Stromal cell of bone marrow (primary cell): ENCODE measurements around the gene TRAPPC12.

Experiments used
- DNase-seq: peaks from one replicate; pipeline ENCODE4 v3.0.0-alpha.2; 2012; ENCODE audit warnings: low read depth

The TRAPPC12 gene

DNA sequence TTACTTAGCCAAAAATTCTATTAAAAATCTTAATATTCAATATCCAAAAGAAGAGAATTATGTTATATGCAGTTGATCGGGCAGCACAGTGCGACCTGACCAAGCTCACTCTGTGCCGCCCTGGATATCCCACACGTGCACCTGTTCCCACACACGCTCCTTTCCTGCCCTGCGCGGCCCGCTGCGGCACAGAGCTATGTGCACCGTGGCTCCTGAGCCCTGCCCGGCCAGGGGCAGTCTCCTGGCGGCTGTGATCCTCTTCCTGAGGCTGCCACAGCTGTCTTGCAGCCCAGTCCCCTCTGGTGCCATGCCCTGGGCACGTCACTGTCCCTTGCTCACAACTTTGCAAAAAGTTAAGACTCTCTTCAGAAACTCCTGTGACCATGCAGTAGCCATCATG lies 29.3 kb downstream of the TRAPPC12 start:
- no peak for DNase-seq

DNA sequence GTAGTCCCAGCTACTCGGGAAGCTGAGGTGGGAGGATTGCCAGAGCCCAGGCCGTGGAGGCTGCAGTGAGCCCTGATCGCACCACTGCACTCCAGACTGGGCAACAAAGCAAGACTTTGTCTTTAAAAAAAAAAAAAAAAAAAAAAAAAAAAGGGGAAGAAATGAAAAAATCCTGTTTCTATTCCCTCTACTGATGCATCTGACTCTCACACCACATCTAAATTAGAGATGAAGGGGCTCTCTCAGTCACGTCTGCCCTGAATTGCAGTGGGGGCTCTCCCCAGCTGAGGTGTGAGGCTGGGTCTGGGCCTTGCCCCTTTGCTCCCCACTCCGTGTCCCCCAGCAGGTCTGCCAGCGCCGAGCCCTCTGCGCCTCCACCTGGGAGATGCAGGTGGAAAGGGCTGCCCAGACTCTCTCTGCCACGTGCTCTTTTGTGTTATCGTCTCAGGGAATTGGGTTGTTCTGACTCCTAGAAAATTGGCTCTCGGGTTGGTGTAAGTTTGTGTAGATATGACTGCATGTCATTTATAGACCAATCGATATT lies 30.2 kb downstream of the TRAPPC12 start:
- no peak for DNase-seq

DNA sequence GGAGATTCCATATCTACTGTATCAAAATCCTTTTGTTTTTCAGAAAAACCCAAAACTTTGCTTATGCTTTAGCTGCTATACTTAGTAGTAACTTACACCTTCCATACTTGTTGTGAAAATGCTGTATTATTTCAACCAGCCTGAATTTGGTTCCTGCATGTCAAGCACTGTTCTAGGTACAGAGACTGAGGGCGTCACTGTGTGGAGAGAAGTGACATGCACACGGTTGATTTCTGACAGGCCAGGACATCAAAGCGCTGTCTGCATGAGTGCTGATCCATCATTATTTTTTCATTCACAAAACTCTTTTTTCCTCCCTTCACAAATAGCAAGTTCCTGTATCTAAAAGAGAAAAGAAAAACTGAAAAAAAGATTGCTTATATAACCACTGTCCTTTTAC lies 31.6 kb downstream of the TRAPPC12 start:
- no peak for DNase-seq

DNA sequence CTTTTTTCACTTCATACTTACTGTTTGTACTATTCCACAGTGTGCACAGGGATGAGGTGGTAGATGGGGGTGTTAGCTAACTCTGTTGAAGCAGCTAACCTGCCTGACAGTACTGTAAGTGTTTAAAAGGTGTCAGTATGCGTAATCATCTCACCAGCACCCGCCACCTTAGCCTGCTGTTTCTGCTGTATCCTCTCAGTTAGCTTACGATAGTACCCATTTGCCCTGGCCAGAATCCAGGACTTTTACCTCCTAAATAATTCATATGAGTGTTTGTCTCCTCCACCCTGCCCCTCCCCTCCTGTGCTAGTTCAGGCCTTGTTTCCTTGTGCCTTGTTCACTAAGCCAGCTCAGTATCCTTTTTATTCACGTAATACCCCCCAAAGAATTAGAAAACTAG lies 34.2 kb downstream of the TRAPPC12 start:
- no peak for DNase-seq

DNA sequence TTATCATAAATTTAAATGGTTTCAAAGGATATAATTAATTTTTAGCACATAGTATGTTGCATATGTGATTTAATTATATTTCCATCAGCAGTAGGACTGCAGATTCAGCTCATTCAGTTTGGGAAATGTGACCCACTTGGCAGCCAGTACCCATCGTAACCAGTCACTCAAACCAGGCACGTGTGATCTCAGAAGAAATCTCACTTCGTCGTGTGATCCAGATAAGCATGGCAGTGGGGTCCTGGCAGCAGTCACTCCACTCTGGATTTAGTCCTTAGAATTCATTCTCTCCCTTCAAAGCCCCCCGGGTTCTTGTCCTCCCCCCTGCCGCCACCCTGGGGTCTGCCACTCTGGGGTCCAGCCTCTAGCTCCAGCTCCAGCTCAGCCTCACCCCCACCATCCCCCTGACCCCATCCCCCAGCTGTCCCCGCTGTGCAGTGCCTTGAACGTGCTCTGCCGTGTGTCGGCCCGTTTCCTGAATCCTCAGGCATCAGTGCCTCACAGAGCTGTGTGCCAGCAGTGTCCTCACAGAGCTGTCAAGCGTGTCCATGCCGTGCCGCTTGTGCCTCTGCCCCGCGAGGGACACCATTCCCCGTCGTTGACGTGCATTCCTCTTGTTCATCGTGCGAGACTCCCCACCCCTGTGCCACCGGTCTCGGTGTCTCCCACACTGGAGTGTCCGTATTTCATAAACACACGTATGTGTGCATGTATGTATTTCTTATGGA lies 34.8 kb downstream of the TRAPPC12 start:
- no peak for DNase-seq

DNA sequence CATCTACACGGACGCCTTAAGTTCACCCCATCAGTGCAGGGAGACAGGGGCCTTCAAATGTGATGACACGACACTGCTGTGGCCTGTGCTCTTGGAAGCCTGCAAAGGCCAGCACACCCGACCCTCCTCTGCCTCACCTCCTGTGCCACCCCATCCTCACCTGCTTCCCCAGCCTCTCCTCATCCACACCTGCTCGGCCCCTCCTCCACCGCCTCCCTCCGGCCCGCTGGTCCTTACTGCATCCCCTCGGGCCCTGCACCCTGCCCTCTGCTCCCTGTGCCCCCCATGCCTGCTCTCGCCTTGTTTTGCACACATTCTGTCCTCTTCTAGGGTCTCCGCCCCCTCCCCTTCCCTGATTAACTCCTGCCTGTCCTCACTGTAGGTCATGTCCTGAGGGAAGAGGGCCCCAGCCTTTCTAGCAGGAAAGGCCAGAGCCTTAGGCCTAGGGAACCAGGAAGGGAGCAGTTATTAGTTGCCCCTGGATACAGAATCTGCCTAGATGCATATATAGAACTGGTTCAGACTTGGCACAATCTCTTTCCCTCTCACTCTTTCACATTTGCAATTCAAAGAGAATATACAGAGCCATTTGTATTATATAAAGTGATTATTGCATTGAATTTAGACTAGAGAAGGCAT lies 39.4 kb downstream of the TRAPPC12 start:
- DNase-seq = no peak

DNA sequence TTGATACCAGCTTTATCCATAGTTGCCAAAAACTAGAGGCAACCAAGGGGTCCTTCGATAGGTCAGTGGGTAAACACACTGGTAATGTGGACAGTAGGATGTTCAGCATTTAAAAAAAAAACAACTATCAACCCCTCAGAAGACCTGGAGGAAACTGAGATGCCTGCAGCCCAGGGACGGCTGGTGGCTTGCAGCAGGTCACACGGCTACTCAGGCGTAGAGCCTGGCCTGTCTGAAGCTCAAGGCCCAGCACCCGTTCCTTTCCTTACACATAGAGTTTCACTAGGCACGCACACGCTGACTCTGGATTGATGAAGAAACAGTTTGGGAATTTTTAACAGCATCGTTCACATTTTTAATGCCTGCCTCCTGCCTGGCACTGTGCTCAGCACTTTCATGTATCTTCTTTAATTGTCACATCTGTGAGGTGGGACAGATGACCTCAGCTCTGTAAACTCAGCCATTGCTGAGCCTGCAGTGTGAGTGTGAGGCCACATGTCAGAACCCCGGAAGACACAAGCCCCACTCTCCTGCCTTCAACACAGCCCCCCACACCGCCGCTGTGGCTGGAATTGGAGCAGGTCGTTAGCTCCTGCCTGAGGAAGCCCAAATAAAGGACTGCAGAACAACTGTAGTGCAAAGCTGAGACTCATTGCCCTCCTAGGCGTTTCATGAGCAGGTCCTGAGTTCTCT lies 40.7 kb downstream of the TRAPPC12 start:
- no peak for DNase-seq

DNA sequence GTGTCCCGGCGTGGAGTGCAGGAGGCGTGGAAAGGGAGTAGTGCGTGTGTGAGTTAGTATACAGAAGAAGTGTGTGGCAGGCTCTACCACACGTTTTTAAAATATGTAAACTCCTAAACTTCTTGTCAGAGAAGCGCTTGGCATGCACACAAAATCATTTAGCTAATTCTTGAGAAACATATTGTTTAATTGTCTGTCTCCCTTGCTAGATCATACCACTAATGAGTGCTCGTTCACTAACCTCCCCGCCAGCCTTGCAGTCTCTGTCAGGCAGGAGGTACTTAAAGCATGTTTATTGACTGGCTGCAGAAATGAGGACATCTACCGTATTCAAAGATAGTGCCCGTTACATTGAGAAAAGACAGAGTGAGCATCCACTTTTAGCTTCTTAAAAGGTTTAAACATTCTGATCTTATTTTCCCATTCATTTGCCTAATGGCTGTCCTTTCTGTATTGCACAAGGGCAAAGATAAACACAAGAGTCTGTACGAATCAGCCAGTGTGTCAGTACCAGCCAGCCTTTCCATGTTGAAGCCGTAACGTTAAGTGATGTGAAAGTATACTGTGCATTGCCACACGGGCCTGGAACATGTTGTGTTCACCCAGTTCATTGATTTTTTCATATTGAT lies 41.4 kb downstream of the TRAPPC12 start:
- DNase-seq = no peak

DNA sequence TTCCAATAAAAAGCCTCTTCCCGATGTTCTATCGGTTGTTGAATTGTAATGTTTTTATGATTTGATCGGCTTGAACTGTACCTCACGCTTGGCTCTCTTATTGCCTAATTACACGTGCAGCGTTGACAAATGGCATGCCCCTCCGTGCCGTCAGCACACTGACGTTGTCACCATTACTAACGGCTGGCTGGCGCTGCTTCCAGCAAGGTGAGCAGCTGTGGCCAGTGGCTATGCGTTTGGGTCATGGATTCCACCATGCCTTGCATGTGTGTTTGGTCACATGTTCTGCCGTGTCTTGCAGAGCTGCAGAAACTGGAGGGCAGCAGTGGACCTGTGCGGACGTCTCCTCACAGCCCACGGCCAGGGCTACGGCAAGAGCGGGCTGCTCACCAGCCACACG lies 42.1 kb downstream of the TRAPPC12 start:
- no peak for DNase-seq

DNA sequence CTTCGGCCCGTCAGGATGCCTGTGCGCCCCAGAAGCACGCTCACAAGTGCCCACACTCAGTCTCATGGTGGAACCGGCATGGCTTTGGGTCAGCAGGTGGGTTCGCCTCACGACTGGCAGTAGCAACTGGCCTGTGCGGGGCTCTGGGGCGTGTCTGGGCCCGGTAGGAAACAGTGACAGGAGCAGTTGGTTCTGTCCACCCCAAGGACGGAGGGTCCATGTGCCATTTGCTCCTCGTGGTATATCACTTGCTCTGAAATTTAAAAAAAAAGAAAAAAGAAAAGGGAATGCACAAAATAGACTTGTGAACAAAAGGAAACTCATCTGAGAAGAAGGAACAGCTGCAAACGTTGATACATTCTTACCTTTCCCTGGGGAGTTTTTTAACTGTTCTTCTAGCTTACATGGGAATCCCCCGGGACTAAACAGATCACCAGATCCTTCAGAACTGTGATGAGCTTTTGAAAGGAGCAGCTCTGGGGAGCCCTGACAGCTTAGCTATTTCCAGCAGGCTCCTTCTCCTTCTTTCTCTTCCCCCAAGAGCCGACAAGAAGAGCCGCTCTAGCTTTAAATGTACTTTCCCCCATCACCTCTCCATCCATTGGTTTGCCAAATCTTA lies 42.8 kb downstream of the TRAPPC12 start:
- DNase-seq = no peak

DNA sequence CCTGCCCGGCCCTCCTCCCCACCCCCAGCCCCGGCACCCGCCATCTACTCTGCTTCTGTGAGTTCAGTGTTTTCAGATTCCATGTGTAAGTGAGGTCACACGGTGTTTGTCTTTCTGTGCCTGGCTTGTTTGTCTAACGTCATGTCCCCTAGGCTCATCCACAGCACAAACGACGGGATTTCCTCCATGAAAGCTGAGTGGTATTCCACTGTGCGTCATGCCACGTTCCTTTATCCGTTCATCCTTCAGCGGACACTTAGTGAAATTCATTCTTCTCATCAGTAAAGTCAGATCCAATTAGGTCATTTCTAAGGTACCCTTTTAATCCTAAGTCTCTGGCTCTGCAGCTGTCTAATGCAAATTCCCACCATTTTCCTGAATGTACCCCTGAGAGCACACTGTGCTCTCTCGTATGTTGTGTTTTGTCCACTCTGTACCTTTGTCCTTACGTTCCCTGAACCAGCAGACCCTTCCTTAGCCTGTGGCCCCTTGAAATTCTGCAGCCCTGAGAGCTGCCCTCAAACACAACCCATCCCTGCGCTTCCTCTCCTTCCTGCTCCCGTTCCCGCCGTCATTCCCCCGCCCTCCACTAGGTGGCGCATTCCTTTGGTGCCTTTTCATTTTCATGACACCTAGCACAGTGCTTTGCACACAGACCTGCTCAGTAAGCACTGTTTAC lies 44.1 kb downstream of the TRAPPC12 start:
- peak; percentile 13 for DNase-seq

DNA sequence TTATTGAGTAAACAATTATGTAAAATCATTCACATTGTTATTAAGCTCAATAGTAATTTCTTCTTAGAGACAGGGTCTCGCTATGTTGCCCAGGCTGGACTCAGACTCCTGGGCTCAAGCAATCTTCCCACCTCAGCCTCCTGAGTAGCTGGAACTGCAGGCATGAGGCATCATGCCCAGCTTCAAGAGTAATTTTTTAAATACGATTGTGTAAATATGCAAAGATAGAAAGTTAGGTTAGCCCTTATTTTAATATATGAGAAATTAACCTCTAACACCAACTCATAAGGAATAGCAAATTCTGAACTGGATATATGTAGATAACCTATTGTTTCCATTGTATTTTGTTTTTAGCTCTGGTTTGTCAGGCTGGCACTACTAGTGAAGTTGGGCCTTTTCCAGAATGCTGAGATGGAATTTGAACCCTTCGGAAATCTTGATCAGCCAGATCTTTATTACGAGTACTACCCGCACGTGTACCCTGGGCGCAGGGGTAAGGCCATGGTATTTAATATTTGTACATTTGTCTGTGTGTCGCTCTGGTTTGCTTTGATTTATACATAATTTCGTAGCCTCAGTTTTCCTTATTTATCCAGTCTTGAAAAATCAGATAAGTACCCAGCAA lies 44.8 kb downstream of the TRAPPC12 start:
- DNase-seq = no peak

DNA sequence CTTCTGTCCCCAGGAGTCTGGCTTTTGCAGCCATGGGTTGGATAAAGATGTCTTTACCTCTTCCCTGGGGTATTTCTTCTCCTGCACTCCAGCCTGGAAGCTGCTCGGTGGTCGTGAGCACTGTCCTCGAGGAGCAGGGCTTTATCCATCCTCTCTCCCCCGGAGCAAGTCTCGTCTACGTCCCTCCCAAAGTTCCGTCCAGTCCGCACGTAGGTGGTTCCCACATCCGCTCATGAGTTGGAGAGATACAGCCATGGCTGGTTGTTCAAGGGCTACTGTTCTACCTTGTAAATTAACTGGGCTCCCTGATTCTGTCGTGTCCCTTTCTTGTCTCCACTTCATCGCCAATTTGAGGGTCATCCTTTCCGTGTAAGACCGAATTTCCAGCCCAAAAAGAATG lies 47.1 kb downstream of the TRAPPC12 start:
- DNase-seq = no peak

DNA sequence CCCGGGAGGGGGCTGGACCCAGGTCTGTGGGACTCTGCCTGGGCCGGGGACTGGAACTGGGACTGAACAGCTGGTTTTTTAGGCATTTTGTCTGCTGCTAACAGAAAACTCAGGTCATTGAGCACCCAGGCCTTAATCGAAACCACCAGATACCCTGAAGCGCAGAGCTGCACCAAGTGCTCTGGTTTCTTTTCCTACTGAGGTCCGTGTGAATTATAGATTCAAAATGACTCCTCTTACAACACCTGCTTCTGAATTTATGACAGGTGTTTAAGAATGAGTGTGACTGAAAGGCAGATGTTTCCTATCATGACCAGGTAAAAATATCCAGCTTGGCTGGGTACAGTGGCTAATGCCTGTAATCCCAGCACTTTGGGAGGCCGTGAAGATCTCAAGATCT lies 47.8 kb downstream of the TRAPPC12 start:
- no peak for DNase-seq

DNA sequence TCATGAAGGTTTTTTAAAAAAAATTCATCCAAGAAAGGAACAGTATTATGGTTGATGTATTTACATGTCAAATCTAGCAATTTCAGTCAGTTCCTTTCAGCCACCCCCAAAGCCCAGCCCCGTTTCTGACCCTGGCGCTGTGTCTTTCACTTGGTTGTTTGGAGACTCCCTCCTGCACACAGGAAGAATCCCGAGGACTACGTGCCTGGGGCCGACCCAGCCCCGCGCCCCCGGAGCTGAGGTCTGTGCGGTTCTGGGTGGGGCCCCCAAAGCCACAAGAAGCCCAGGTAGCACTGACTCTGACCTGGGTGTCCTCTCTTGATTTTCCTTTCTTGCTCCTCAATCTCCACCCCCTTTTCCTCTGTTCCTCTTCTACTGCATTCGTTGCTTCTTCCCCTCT lies 49.1 kb downstream of the TRAPPC12 start:
- DNase-seq = no peak

DNA sequence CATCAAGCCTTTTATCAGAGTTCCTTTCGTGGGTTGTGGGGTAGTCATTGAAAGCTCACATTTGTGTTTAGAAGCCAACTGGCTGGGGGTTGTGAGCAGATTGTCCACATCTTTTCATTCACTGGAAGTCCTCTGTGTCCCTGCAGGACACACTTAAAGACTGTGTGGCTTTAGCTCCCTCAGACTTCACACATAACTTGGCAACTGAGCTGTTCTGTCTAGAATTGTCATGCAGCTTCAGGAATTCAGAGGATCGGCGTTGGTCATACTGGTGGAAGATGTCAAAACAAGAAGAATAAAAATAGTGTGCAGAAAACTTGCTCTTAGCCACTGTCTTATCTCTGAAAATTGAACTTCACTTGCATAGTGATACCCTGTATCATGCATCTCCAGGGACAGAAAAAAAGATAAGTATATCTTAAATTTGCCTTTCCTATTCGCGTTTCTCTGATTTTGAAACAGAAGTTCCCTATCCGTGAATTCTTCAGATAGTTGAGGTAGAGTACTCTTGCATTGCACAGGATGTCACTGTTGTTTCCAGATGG lies 49.6 kb downstream of the TRAPPC12 start:
- no peak for DNase-seq

DNA sequence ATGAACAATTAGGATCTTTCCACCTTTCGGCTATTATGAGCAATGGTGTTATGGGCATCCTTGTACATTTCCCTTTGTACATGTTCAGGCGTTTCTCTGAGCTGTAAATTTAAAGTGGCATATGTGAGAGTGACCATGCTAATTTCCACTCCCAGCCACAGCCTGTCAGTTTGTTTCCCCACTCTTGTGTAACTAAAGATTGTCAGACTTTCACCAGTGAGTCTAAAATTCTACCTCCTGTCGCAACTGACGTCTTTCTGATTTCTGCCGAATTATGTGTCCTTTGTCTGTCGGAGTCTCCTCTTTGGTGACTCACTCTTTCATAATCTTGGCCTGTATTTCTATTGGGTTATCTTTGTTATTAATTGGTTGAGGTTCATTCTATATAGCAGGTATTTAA lies 50.7 kb downstream of the TRAPPC12 start:
- no peak for DNase-seq

DNA sequence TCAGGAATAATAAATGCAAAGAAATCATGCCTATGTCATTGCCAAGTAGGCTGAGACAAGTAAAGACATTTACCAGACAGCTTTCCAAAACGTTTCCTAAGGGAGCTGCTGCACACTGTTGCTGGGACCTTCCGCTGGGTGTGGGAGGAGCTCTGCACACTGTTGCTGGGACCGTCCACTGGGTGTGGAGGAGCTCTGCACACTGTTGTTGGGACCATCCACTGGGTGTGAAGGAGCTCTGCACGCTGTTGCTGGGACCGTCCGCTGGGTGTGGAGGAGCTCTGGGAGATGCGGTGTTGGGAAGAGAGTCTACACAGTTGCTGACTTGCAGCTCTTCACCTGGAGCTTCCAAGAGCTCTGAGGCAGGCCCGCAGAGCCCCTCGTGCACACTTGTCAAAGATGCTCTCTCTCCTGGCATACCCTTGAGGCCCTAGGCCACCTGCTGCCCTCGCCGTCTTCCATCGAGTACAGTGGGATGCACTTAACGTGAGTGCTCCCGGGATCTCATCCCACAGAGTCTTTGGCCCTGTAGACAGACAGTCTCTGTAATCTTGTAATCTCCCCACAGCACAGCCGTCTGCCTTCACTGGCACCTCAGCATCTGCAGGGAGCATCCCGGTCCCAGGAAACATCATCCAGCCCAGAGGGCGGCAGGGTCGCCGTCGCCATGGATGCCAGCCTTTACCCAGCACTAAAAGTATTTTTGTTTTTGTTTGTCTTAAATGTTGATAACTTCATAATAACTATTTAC lies 51.4 kb downstream of the TRAPPC12 start:
- no peak for DNase-seq

DNA sequence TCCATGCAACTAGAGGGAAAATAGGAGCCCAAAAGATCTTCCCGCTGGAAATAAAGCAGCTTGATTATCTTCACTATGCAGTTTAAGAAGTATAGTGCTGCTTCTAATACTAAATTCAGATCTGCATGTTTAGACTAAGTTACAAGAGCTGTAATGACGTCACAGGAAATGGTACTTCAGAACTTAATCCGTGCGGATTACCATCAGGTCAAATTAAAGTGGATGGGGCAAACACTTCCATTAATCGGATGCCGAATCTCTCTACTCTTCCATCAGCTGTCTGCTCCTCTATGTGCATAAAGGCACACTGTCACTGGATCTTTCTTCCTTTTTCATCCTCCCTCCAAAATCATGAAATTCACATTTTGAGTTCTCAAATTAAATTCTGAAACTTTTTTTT lies 52.6 kb downstream of the TRAPPC12 start:
- no peak for DNase-seq

DNA sequence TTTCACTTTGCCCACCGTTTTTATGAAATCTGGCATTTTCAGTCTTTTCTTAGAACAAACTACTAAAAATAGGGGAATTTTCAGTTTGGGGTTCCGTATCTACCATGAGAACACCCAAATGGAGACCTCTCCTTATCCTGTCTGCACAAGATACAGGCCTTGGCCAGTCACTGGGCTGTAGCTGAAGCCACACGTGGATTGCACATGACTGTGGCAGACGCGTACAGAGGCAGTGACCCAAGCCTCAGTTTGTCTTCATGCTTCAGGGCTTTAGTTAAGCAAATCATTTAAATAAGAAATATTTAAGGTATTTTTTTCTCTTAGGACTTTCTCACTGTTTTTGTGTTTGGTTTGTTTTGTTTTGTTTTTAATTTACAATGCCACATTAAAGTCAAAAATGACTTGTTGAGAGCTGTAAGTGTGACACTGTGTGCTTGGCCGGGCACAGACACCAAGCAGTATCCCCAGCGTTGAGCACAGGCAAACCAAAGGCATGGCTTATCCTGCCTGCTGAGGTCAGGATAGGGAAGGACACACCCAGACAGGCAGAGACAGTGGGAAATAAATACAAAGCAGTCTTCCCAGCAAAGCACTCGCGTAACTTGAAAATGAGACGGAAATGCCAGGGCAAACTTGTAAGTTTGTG lies 53.3 kb downstream of the TRAPPC12 start:
- no peak for DNase-seq
